ENCODE measurements around the gene SLC15A5. TPM values are rescaled to one million over a fixed set of nuclear protein-coding genes. Genes with fewer than 3 reads are reported as not detected.

The SLC15A5 gene
- total and polyA plus RNA-seq, 8 donors, result not detected

GRCh38 chr12:16150276-16150675 lies 127.2 kb downstream of the SLC15A5 start:
- Histone ChIP-seq H3K27ac (no peak overlapping the region), H3K9me3 (no peaks in the 10 kb centered on the region), H3K36me3 (no peaks in the 10 kb centered on the region), H3K27me3 (no peaks in the 10 kb centered on the region), H3K4me1 (no peaks in the 10 kb centered on the region), H3K4me3 (no peak overlapping the region)
- intact Hi-C loops (cut with DNase I), result no loop called here
- TF ChIP-seq CTCF (IDR thresholded peaks at IDR 0.05), result no peak
- ATAC-seq (no peak), FAIRE-seq (no peak), DNase-seq (no peak)
- 56 to 64% methylated on average over 2 of the region's 2 CpGs for WGBS, 2 donors

GRCh38 chr12:16148938-16149337 lies 128.5 kb downstream of the SLC15A5 start:
- no peak overlapping the region for H3K27ac ChIP-seq
- no peak overlapping the region for H3K4me3 ChIP-seq
- intact Hi-C loops (cut with DNase I), result no loop called here
- no peak for DNase-seq
- FAIRE-seq, result no peak
- WGBS, 2 donors, result 88 to 92% methylated on average over 3 of the region's 3 CpGs
- TF ChIP-seq CTCF (IDR thresholded peaks at IDR 0.05), result no peak
- no peaks in the 10 kb centered on the region for H3K9me3 ChIP-seq
- no peaks in the 10 kb centered on the region for H3K4me1 ChIP-seq
- no peaks in the 10 kb centered on the region for H3K27me3 ChIP-seq
- ATAC-seq, result no peak
- no peaks in the 10 kb centered on the region for H3K36me3 ChIP-seq

Other genes starting within 250 kb of the SLC15A5 start
- 10 to 100 TPM; 39.8 to 69.4 (median 54.7) TPM for gene MGST1, start 70.0 kb upstream of the SLC15A5 start, total RNA-seq
- gene MGST1, start 70.0 kb upstream of the SLC15A5 start, polyA plus RNA-seq, result 10 to 100 TPM; 26.8 to 37.7 TPM